Measurements from ENCODE around the gene PLCXD1. TPM values are rescaled to one million over a fixed set of nuclear protein-coding genes. Genes with fewer than 3 reads are reported as not detected.
"Not testable (repeated sequence)": the region's sequence is repeated elsewhere in the genome, so short reads cannot be mapped to it uniquely, and the experiment has no call there.

The PLCXD1 gene
- total RNA-seq, 2 donors from 2014 or later: 12.6 to 19.1 TPM

GRCh38 chrX:261167-261918, 19.8 kb upstream of the PLCXD1 start:
- ATAC-seq (no peak), DNase-seq (no peak)

GRCh38 chrX:261919-262352, 19.2 kb upstream of the PLCXD1 start:
- intact Hi-C loops (cut with DNase I, micrococcal nuclease): no loop called here
- no peak for DNase-seq
- peak; percentile 39 for ATAC-seq

More at GRCh38 chrX:261167-261918, 19.8 kb upstream of the PLCXD1 start:
- intact Hi-C loops (cut with DNase I, micrococcal nuclease): no loop called here

GRCh38 chrX:262381-262909, 18.7 kb upstream of the PLCXD1 start:
- peak; percentile 63 for ATAC-seq
- intact Hi-C loops (cut with DNase I, micrococcal nuclease): no loop called here
- no peak for DNase-seq

- DNase-seq; intact Hi-C loops (cut with DNase I, micrococcal nuclease); ATAC-seq: not testable (repeated sequence)
Measured at GRCh38 chrX:264006-264405, 17.2 kb upstream of the PLCXD1 start.

GRCh38 chrX:264634-265455, 16.3 kb upstream of the PLCXD1 start:
- intact Hi-C loops (cut with DNase I, micrococcal nuclease): no loop called here
- DNase-seq: no peak
- ATAC-seq: peak; percentile 40

GRCh38 chrX:265502-265901, 15.7 kb upstream of the PLCXD1 start:
- intact Hi-C loops (cut with DNase I, micrococcal nuclease): no loop called here
- no peak for DNase-seq
- no peak for ATAC-seq

- intact Hi-C loops (cut with DNase I, micrococcal nuclease): no loop called here
- DNase-seq (peak; percentile 25 to 69), ATAC-seq (peak; percentile 97)
Measured at GRCh38 chrX:267771-268261, 13.4 kb upstream of the PLCXD1 start.

- ATAC-seq: no peak
- DNase-seq: no peak
- intact Hi-C loops (cut with DNase I, micrococcal nuclease): no loop called here
Measured at GRCh38 chrX:270848-271367, 10.3 kb upstream of the PLCXD1 start.

- ATAC-seq (peak; percentile 80), DNase-seq (peak; percentile 63 to 73)
- intact Hi-C loops (cut with DNase I, micrococcal nuclease): no loop called here
Measured at GRCh38 chrX:274904-275475, 6.2 kb upstream of the PLCXD1 start.

GRCh38 chrX:275476-275966, 5.7 kb upstream of the PLCXD1 start:
- ATAC-seq: peak; percentile 9
- no peak for DNase-seq

GRCh38 chrX:275967-276580, 5.1 kb upstream of the PLCXD1 start:
- DNase-seq: peak; percentile 85 to 86
- intact Hi-C loops (cut with DNase I, micrococcal nuclease): no loop called here
- ATAC-seq: peak; percentile 93

More at GRCh38 chrX:275476-275966, 5.7 kb upstream of the PLCXD1 start:
- intact Hi-C loops (cut with DNase I, micrococcal nuclease): no loop called here

GRCh38 chrX:276581-277201, 4.5 kb upstream of the PLCXD1 start:
- ATAC-seq (peak; percentile 62), DNase-seq (peak in 1 of 2 donors; percentile 54)
- intact Hi-C loops (cut with DNase I, micrococcal nuclease): no loop called here

GRCh38 chrX:279757-280604, 1.2 kb upstream of the PLCXD1 start:
- ATAC-seq; intact Hi-C loops (cut with DNase I, micrococcal nuclease); DNase-seq: not testable (repeated sequence)

GRCh38 chrX:280722-281121, 459 bp upstream of the PLCXD1 start:
- intact Hi-C loops (cut with DNase I, micrococcal nuclease); ATAC-seq; DNase-seq: not testable (repeated sequence)

- DNase-seq; intact Hi-C loops (cut with DNase I, micrococcal nuclease); ATAC-seq: not testable (repeated sequence)
Measured at GRCh38 chrX:282000-282681, 960 bp downstream of the PLCXD1 start.

GRCh38 chrX:283115-283845, 2.1 kb downstream of the PLCXD1 start:
- intact Hi-C loops (cut with DNase I, micrococcal nuclease): no loop called here
- ATAC-seq: peak; percentile 99
- peak; percentile 90 to 94 for DNase-seq
